HL-60/S4 treated with phorbol 12-myristate 13-acetate at 8.2 ng/mL for 4 days and 3 days (cell line): ENCODE measurements around the gene HOXC5.
"Not testable (repeated sequence)": the region's sequence is repeated elsewhere in the genome, so short reads cannot be mapped to it uniquely, and the experiment has no call there.

Experiments
- in situ Hi-C: fragments of 300-500 bp; cut with MboI; formaldehyde crosslinking; loops from 2 replicates; pipeline ENCODE4 v1.15.0; 2022; ENCODE audit warnings: low sequenced_read_pairs

The HOXC5 gene

DNA sequence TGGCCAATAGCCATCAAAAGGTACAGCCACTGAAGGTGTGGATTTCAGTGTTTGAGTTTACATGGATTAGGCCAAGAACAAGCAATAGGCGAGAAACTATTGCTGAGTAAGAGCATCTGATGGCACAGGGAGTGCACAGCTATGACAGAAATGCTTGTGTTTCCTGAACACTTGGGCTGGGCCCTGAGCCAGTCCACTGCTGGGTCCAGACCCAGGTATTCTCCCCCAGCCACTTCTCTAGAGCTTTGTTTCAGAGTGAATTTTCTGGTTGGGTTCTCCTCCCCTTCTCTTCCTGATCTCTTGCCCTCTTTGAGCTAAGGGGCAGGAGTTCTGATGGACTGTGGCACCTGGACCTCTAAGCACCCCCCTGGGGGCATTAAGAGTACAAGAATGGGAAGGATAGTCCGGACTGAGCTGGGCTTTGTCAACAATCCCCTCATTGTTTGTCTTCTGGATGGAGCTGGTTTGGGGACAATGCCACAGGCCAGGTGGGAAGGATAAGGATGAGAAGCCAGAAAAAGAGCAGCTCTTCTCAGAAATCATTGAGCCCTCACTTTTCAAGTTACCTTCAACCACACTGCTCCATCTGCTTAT lies 8.3 kb downstream of the HOXC5 start:
- in situ Hi-C loops: no loop called here

DNA sequence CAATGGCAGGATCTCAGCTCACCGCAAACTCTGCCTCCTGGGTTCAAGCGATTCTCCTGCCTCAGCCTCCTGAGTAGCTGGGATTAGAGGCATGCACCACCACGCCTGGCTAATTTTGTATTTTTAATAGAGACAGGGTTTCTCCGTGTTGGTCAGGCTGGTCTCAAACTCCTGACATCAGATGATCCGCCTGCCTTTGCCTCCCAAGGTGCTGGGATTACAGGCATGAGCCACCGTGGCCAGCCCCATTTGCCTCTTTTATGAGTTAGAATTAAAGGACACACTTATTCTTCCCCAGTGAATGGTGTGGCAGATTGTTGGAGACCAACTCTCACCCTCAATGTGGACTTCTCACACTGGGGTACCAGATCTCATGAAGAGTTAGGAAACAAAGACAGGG lies 9.2 kb downstream of the HOXC5 start:
- in situ Hi-C loops: not testable (repeated sequence)

DNA sequence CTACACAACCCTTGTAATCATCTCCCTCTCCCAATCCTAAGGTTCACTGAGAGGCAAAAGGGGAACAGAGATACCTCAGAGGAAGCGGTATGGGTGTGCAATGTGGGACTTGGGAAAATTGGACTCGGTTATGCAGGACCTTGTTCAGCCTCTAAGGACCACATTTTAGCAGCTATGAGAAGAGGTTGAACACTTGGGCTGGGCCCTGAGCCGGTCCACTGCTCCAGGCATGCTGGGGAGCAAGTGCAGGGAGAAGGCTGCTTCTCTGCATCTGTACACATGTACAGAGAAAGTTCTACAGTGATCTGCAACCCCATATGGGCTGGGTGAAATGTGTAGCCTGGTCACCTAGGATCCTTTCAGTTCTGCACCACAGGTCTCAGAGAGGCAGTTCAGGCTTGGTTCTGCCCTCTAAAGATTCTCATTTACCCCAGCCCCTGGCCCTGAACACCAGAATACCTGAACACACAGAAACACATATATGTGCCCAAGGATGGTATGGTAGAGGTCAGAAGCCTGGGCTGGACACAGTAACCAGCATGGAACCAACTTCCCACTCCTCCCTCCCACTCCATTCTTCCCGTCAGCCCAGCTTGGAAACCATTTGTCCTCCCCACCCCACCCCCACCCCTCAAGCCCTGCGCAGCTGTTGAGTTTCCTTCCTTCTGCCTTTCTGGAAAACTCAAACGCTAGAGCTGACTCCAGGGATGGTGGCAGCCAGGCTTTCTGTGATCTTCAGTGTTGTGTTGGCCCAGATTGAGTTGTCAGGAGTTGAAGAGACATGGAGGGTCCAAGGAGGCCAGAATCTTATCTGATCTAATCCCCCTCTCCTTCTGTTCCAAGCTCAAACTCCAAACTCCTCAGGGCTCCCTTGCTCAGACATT lies 10.4 kb downstream of the HOXC5 start:
- in situ Hi-C loops: no loop called here

DNA sequence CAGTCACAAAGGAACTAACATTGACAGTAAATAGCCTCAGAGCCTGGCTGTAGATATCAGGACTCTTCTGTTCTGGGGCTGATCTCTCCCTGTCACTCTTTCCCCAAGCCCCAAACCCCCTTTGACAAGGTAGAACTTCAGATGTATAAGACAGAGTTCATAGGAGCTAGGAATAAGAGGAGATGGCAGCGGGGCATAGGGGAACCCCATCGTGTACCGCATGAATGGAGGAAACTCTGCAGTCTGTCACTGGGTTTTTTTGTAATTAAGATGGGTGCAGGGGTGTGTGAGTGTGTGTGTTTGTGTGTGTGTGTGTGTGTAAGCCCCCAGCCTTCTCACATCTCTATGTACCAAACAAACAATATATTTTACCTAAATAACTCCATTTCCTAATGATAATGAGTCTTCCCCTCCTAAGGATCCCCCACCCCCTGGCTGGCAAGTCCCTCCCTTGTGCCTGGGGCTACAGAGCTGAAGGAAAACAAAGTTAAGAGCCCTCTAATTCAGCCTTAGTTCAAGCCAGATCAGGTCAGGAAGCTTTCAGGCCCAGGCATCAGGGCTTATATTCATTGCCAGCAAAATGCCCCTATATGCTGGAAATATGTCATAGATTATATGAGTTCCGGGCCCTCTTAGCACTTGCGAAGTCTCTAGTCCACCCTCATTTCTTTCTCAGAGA lies 11.7 kb downstream of the HOXC5 start:
- in situ Hi-C loops: no loop called here

DNA sequence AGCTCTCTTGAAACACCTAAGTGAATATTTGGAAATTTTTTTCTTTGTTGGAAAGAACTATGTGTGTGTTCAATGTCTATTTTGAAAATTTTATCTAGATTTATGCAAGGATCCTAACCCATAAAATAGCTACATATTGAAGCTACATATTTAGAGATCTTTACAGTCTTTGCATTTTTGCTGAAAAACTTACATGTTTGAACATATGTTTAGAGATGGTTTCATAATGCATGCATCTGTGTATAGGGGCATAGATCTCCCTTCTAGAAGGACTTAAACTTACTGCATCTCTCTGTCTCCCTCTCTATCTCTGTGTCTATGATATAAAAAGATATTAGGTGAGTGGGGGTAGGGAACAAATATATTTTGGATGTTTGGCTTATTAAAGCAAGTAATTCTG lies 12.6 kb downstream of the HOXC5 start:
- in situ Hi-C loops: no loop called here

DNA sequence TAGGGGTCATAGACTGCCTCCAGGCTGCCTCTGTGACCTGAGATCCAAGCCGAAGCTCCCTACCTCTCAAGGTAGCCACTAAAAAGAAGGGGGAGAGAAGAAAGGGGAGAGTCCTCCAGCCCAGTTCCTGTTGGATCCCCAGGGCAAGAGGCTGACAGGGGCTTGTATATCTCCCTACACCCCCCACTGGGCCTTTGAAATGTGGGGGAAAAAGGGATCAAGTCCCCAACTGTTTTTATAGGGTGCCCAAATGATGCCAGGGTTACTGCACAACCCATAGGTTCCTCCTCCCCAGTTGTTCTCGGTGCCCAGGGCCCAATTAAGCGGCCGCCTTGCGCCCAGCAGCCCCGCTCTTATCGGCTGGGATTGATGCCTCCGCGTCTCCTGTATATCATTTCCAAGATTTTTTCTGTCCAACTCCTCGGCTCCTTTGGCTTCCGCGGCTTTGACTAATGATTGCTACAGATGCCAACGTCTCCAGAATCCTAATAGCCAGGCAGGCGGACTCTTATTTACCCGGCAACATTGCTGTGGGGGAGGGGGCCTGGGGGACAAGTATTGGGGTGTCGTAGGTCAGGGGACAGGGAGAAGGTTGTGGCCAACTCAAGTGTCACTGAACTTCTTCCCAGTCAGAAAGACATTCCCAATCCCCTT lies 13.1 kb downstream of the HOXC5 start:
- in situ Hi-C loops: no loop called here

DNA sequence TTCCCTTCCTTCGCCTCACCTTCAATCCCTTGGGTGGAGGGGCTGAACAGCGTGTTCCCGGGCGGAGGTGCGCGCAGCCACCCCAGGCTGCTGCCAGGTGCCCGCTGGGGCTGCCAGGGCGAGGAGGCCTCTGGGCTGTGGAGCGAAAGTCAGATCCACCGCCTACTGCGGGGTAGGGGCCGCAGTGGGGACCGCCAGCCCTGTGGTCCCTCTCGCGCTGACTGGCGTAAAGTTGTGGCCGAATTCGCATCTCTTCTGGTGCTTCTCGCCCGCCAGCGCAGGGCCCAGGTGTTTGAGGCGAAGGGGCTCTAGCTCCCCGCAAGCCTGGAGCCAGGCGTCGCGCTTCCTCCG lies 13.9 kb downstream of the HOXC5 start:
- in situ Hi-C loops: no loop called here

DNA sequence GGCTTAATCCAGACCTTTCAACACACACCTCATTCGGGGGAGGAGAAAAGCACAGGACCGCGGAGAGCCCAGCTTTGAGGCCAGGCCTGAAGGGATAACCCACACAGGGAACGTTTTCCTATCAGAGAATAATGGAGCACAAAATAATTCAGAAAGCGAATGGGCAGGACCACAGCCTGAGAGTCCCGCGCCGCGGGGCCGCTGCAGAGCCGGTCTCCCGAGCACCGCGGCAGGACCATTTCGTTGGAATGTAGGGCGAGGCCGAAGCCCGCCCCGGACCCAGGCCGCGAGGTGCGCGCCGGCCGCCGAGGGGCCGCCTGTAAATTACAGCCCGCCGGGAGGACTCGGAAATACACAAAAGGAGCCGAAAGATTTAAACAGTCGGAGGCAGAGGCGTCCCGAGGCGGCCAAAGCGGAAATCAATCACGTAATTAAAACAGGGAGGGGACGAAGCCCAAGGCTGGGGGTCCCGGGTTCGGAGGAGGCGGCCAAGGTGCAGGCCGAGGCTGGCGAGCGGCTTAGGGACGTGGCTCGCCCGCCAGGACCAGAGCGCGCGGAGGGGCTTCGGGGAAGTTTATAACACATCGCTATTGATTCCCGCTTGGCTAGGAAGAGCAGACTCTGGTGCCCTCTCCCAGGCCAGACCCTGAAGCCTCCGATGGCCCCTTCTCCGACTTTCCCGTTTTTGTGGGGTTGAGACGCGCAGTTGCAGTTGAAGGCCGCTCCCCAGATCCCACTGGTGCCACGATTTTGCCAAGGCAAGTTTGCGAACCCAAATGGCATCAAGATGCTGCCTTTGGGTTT lies 14.5 kb downstream of the HOXC5 start:
- in situ Hi-C loops: no loop called here

DNA sequence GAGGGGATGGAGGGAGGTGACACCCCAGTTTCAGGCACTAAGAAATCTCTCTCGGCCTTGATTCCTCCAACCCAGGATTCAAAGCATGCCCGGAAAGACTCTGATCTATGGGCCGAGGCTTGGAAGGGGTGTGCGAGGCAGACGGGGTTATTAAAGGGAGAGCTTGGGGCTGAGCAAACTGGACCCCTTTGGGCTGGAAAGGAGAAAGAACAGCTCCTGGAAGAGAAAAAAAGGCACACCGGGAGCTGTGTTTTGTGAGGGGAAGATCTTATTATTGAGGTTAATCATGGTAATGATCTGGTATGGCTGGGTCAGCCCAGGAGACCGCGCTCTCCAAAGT lies 15.1 kb downstream of the HOXC5 start:
- in situ Hi-C loops: no loop called here

DNA sequence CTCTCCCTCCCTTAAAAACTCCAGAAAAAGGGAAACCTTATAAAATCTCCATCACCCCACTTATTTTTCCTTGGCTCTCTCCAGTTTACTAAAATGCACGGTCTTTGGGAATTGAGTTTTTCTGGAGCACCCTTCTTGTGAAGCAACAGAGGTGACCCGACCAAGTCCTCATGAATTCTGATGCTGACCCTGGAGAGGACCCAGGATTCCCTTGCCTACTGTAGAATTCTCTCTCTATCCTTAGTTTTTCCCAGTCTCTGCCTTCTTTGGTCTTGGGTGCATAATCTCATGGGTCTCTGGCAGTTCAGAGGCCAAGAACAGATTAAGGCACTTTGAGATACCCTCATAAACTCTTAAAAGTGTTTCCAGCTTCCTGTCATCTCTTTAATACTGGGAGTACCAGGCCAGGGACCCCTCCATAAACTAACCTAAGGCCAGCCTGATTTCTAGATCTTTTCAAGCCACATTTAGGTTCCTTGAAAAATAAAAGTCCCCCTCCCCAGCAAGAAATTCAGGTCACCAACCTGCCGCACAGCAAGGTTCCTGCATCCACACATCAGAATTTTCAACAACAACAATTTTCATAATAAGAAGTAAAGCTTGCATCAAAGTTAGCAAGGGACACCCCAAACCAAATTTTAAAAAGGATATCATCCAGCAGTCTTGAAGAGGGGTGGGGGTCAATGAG lies 15.7 kb downstream of the HOXC5 start:
- in situ Hi-C loops: no loop called here

DNA sequence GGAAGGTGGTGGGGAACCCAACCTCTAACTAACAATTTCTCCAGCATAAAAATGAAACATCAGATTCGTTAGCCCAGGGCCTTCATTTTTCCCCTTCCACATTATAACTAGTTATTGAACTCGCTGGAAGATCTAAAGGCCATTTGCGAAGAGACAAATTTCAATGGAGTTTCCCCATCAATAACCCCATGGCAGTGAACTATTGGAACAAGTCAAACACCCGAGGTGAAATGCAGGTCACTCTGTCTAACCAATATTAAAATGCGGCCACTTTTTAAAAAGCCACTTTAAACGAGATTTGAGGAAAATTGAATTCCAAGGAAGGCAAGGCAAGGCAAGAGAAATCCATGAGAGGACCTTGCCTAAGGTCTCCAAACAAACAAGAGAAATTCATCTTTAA lies 16.3 kb downstream of the HOXC5 start:
- in situ Hi-C loops: no loop called here

DNA sequence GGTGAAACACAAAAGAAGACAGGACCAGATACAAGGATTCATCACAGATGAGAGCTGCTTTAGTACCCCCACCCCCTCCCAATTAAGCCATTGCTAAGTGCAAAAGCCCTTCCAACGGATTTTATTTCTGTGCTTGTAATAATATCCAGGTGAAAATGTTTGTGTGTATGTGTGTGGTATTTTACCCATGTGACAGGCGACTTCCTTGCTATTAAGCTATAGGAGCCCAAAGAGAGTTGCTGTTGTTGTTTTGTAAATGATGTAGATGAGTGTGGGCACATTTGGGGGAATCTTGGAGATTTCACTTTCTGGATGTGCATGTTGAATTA lies 17.6 kb downstream of the HOXC5 start:
- in situ Hi-C loops: no loop called here

DNA sequence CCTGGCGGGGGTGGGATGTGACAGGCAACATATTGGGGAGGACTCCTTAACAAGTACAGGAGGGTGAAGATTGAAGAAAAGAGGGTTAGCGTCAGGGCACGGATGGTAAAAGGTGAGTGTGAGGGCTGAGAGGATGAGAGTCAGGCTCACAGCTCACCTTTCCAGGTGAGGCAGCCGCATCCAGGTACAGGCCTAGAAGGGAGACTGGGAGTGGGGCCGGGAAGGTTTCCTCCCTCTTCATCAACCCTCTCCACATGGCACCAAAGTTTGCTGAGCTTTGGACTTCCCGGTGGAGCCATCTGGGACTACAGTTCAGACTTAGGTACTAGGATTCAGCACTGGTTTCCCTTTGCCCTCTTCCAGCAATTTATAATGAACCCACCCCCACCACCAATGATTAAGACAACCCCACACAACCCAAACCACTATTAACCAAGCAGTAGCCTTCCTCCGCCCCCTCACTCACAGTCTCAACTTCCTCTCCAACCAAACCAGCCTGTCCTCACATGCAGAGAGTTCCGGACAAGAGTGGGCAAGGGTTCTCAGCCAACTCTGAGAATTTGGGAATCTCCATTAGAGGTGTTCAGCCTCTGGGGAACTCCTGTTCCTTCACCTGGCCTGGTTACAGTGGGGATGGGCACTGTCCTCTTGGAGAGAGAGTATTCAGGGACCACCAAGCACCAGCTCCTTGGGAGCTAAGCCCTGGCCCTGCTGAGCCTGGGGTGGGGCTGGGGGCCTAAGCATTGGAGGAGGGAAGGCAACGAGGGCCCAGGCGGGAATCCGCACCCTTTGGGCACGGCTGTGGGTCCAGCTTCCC lies 18.4 kb downstream of the HOXC5 start:
- in situ Hi-C loops: no loop called here

DNA sequence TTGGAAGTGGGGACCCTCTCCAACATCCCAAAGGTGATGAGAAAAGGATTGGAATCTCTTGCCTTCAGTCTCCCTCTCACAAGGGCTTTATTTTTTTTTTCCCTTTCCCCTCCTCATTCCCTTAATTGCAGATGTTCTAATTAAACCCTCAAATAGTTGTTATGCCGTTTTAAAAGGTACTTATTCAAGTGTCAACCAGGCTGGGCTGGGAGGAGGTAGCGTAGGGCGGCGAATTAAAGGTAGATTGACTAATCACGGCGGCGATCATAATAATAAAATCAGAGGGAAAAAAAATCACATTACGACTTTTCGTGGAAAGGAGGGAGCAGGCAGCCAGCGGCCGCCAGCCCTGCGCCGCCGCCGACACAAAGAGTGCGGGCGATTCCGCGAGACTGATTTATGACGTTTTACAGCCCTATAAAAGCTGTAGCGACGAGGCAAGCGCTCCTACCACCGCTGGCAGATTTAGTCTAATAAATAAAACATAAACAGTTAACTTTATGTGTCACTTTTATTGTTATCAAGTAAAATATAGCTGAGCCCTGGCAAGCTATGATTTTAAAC lies 19.1 kb downstream of the HOXC5 start:
- in situ Hi-C loops: no loop called here

DNA sequence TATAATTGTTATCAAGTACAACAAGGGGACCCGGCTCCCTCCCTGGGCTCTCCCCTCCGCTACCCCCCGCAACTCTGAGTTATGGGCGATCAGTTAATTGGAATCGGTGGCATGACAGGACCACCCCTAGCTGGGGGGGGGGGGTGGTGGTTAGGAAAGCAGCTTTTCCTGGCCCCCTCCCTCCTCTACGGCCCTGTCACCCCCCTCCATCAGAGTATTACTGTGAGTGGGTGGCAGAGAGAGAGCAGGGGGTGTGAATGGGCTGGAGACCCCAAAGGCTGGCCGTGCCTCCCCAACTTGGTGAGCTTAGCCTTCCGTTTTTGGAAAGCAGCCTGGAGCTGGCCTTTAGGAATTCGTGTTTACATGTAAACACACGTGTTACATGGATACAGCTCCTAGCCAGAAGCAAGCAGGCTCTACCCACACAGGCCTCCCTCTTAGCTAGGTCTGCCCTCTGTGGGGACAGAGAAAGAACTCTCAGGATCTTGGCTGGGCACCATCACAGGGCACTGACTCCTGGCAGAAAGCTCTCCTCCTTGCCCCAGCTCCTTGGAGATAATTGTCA lies 19.7 kb downstream of the HOXC5 start:
- in situ Hi-C loops: no loop called here

DNA sequence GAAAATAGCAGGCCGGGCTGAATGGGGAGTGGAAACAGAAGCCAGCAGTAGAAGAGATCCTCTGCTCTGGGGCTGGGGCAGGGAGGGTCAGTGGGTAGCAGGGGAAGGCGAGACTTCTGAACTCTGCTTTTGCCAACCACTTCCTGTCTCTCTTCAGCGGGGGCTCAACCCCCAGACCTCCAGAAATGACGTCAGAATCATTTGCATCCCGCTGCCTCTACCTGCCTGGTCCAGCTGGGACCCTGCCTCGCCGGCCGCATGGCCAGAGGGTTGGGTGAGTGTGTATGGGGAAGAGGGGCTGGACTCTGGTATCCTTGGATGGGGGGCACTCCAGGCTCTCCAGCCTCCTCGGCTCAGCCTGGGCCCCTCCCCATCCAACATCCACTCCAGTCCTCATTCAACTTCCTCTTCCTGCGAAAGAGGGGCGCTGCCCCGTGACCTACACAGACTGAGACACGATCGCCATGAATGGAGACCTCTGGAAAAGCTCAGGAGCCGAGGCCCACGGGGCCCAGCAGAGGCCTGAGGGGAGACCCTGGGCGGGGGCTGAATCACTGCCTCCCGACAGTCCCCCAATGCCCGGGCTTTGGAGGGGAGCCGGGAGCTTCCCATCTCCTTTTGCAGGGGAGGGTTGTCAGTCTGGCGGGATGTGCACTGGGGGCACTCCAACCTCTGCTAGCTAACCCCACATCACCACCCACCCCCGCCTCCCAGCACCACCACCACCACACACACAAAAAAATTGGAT lies 20.3 kb downstream of the HOXC5 start:
- in situ Hi-C loops: no loop called here

DNA sequence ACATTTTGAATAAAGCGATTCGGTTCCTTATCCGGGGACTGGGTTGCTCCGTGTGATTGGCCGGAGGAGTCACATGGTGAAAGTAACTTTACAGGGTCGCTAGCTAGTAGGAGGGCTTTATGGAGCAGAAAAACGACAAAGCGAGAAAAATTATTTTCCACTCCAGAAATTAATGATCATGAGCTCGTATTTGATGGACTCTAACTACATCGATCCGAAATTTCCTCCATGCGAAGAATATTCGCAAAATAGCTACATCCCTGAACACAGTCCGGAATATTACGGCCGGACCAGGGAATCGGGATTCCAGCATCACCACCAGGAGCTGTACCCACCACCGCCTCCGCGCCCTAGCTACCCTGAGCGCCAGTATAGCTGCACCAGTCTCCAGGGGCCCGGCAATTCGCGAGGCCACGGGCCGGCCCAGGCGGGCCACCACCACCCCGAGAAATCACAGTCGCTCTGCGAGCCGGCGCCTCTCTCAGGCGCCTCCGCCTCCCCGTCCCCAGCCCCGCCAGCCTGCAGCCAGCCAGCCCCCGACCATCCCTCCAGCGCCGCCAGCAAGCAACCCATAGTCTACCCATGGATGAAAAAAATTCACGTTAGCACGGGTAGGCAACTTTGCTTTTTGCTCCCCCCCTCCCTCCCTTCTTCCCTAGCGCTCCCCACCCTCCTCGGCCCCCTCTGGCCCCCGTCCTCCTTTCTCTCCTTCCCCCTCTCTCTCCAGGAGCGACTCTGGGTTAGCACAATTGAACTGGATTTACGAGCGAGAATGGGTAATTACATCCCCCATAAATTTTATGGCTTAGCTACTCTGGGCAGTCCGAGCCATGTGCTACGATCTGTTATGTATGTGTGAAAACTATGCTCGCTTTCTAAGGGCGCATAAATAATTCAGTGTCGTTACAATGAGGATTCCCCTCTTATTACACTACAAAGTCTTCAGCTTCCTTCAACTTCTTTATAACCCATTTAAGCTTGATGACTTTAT lies 21.2 kb downstream of the HOXC5 start, which contains the start of gene HOXC4:
TSS of gene HOXC4 (plus strand) at position 85 of the 991 bp plus-strand sequence. CDS start at position 173, 88 bp downstream.
- in situ Hi-C loops: no loop called here
